OCI-LY3 (cell line): ENCODE results near the gene ALPP.

ENCODE experiments used
- H2AFZ ChIP-seq: fragments of 200-600, 300-600 bp; shearing (Covaris generic); 2 replicates; pipeline ENCODE4 v1.6.0; 2014; ENCODE audit warnings: antibody characterized with exemption, low read depth, low read length
- H3K27ac ChIP-seq: fragments of 200-600, 300-600 bp; sonication (generic); 2 replicates; pipeline ENCODE4 v1.5.1; 2014; ENCODE audit warnings: mild to moderate bottlenecking, low read length, moderate library complexity, mixed read lengths
- H3K27me3 ChIP-seq: fragments of 200-600, 300-600 bp; sonication (generic); 2 replicates; pipeline ENCODE4 v1.6.1; 2014; ENCODE audit warnings: low read depth, low read length, mixed read lengths
- H3K36me3 ChIP-seq: fragments of 200-600, 300-600 bp; sonication (generic); replicated peaks from 2 replicates; pipeline ENCODE3; 2014; ENCODE audit warnings: low read depth, low read length, mixed read lengths
- H3K4me1 ChIP-seq: fragments of 300-600, 200-600 bp; sonication (generic); 2 replicates; pipeline ENCODE4 v1.6.1; 2014; ENCODE audit warnings: low read length, mixed read lengths
- H3K4me2 ChIP-seq: fragments of 200-600, 300-600 bp; sonication (generic); 2 replicates; pipeline ENCODE4 v1.6.1; 2014; ENCODE audit warnings: low read length, mixed read lengths
- H3K4me3 ChIP-seq: fragments of 300-600, 200-600 bp; sonication (generic); 2 replicates; pipeline ENCODE4 v1.5.1; 2014; ENCODE audit warnings: antibody characterized with exemption, mild to moderate bottlenecking, low read length, moderate library complexity
- H3K79me2 ChIP-seq: fragments of 300-600, 200-600 bp; shearing (Covaris generic); 2 replicates; pipeline ENCODE4 v1.6.1; 2014; ENCODE audit warnings: mild to moderate bottlenecking, low read length, mixed read lengths
- H3K9ac ChIP-seq: fragments of 300-600, 200-600 bp; shearing (Covaris generic); 2 replicates; pipeline ENCODE4 v1.6.0; 2014; ENCODE audit warnings: mild to moderate bottlenecking, low read length, moderate library complexity
- H3K9me3 ChIP-seq: fragments of 200-600, 300-600 bp; shearing (Covaris generic); 2 replicates; pipeline ENCODE4 v1.6.1; 2014; ENCODE audit warnings: low read length, mixed read lengths; ENCODE audit not compliant: insufficient read depth
- H4K20me1 ChIP-seq: fragments of 200-600, 300-600 bp; sonication (generic); 2 replicates; pipeline ENCODE4 v1.6.1; 2016; ENCODE audit warnings: low read length, mixed read lengths; ENCODE audit not compliant: insufficient read depth
- CTCF ChIP-seq: fragments of 200-600, 300-600 bp; sonication (generic); IDR thresholded peaks from 2 replicates; pipeline ENCODE4 v1.5.1; 2014; ENCODE audit warnings: antibody characterized with exemption, low read length, low read depth
- EZH2phosphoT487 ChIP-seq: fragments of 200-600 bp; shearing (Covaris generic); IDR thresholded peaks from 2 replicates; pipeline ENCODE4 v1.6.1; 2018; ENCODE audit warnings: antibody characterized with exemption, mixed run types, low read depth

The ALPP gene

DNA sequence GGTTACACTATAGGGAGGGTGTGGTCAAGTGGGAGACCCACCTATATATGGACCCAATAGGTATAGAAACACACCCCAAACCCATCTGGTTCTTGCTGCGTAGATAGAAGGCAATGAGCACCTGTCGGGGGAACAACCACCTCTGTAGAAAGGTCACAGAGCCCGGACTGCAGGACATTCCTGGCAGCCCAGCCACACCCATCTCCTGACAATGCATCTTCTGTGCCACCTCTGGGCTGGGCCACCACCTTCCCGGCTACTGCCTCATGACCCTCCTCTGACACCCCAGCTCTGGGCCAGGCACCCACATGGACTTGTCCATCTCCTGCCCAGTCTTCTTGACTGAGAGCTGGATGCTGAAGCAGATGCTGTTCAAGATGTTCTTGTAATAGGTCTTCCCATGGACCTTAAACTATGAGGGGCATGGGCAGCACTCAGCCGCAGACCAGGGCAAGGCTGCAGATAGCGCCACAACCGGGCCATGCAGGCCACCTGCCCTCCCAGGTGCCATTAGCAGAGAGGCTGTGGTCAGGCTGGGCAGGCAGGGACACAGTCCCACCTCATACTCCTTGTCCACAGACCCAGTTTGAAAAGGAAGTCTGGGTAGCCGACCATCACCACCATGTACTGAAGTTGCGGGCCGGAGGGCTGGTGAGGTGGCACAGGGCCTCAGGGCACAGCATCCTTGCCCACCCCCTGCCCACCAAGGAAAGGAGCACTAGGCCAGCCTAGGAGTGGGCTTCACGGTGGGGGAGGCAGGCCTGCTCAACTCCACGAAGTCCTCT lies 37.4 kb downstream of the ALPP start:
- Histone ChIP-seq H3K9me3 (no peaks in the 10 kb centered on the region), H3K79me2 (no peaks in the 10 kb centered on the region), H3K4me1 (no peaks in the 10 kb centered on the region), H3K27ac (no peak overlapping the region), H2AFZ (no peak overlapping the region), H3K36me3 (no peaks in the 10 kb centered on the region), H3K4me3 (no peak overlapping the region), H3K27me3 (peaks cover 5% of the 10 kb centered on the region; the same call in 1 of the 2 replicates), H4K20me1 (no peaks in the 10 kb centered on the region), H3K9ac (no peak overlapping the region), H3K4me2 (no peak overlapping the region)
- TF ChIP-seq CTCF (no peak), EZH2phosphoT487 (no peak)

DNA sequence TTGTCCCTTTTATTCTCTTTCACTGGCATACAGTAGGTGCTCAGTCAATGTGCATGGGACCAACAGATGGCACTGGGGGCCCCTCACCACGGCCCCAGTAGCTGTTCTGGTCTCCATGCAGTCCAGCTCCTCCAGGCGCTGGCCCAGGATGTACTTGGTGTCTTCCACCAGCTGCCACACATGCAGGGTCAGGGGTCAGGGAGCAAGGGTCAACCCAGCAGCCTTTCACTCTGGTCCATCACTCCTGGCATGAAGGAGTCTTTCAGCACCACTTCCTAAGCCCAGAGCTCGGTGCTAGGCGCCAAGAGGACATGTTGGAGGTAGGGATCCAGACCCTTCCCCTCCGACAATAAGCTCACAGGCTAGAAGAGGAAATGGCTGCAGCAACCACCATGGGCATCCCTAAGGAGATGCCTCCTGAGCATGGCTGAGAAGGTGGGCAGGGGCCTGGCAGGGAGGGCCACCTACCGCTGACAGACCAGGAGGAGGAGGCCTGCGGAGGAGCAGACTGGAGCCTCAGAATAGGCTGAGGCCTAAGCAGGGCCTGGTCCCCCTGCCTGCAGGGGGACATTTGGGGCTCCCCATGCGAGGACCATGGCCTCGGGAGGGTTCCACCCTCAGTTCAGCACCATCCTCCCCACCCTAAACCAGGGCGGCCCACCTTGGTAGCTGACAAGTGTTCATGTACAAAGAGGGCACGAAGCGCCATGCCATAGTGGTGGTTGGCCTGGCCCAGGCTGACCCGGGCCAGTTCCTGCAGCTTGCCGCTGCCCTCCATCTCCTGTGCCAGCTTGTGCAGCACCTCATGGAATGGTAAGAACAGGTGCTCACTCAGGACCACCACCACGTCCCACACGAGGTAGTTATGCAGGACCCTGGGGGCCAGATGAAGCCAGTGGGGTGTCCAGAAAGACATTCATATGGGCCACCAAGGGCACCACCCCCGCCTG lies 38.2 kb downstream of the ALPP start:
- Histone ChIP-seq H3K36me3 (no peaks in the 10 kb centered on the region), H3K4me1 (no peaks in the 10 kb centered on the region), H3K9me3 (no peaks in the 10 kb centered on the region), H3K27me3 (peaks cover 5% of the 10 kb centered on the region; the same call in 1 of the 2 replicates), H4K20me1 (no peaks in the 10 kb centered on the region), H3K4me3 (no peak overlapping the region), H3K27ac (no peak overlapping the region), H3K79me2 (no peaks in the 10 kb centered on the region), H2AFZ (no peak overlapping the region), H3K4me2 (no peak overlapping the region), H3K9ac (no peak overlapping the region)
- TF ChIP-seq EZH2phosphoT487 (no peak), CTCF (no peak)

DNA sequence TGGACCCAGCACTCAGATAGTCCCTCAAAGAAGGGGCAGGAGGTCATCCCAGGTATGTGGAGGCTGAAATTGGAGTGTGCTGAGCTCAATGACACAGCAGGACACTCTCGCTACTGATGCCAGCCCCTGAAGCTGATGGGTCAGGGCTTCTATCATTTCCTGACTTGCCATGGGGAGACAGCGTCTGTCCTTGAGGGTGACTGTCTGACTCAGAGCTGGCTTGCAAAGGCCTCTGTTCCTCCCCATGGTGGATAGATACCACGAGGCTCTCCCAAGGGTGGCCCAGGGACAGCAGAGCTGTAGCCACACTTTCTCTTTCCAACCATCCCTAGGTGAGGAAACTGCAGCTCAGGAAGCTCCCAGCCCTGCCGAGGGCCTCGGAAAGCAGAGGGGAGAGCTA lies 38.9 kb downstream of the ALPP start:
- H2AFZ ChIP-seq = no peak overlapping the region
- H3K4me2 ChIP-seq = no peak overlapping the region
- no peak overlapping the region for H3K4me3 ChIP-seq
- H3K9me3 ChIP-seq = no peaks in the 10 kb centered on the region
- H3K4me1 ChIP-seq = no peaks in the 10 kb centered on the region
- H3K36me3 ChIP-seq = no peaks in the 10 kb centered on the region
- TF ChIP-seq EZH2phosphoT487 (no peak), CTCF (no peak)
- H3K27ac ChIP-seq = no peak overlapping the region
- no peak overlapping the region for H3K9ac ChIP-seq
- no peaks in the 10 kb centered on the region for H3K79me2 ChIP-seq
- no peaks in the 10 kb centered on the region for H4K20me1 ChIP-seq
- H3K27me3 ChIP-seq = peaks cover 5% of the 10 kb centered on the region; the same call in 1 of the 2 replicates

- H3K9ac ChIP-seq = no peak overlapping the region
- no peaks in the 10 kb centered on the region for H3K9me3 ChIP-seq
- no peak overlapping the region for H3K4me2 ChIP-seq
- TF ChIP-seq EZH2phosphoT487 = no peak
- TF ChIP-seq CTCF = no peak
- no peaks in the 10 kb centered on the region for H3K4me1 ChIP-seq
- peaks cover 4% of the 10 kb centered on the region; the same call in 1 of the 2 replicates for H3K27me3 ChIP-seq
- no peak overlapping the region for H3K27ac ChIP-seq
- no peak overlapping the region for H2AFZ ChIP-seq
- H4K20me1 ChIP-seq = no peaks in the 10 kb centered on the region
- H3K79me2 ChIP-seq = no peaks in the 10 kb centered on the region
- H3K36me3 ChIP-seq = no peaks in the 10 kb centered on the region
- no peak overlapping the region for H3K4me3 ChIP-seq
Observed at GRCh38 chr2:232418056-232418455, 39.5 kb downstream of the ALPP start.
